ENCODE data around the gene JARID2.

GRCh38 chr6:15464211-15464725 is 218.4 kb downstream of the JARID2 start:
- TF ChIP-seq CTCF (IDR thresholded peaks at IDR 0.05) (peak; percentile 32 to 65 (median 50)), POLR2A (IDR thresholded peaks at IDR 0.05) (no peak)

Measured in heart left ventricle (tissue), 13 donors.